Measurements from ENCODE around the gene PDE6C. TPM values are rescaled to one million over a fixed set of nuclear protein-coding genes. Genes with fewer than 3 reads are reported as not detected.

The PDE6C gene
- total RNA-seq (2014; rRNA removed; shearing (Covaris generic)), result not detected in 2 replicates

- Histone ChIP-seq H3K4me1 (no peaks in the 10 kb centered on the region), H3K36me3 (no peaks in the 10 kb centered on the region), H3K4me3 (no peak within 1 kb of the TSS), H3K27me3 (no peaks in the 10 kb centered on the region), H3K27ac (no peak within 1 kb of the TSS), H3K9me3 (replicated peaks) (no peaks in the 10 kb centered on the region)
- DNase-seq, result no peak
These were observed at the start of gene PDE6C for GRCh38 chr10:93612311-93612710. Gene PDE6C (plus strand): TSS chr10:93612537. CDS start chr10:93612726, 189 bp downstream.

GRCh38 chr10:93565446-93565845 is 46.9 kb upstream of the PDE6C start:
- no peaks in the 10 kb centered on the region for H3K36me3 ChIP-seq
- no peak for DNase-seq
- H3K27ac ChIP-seq, result no peak overlapping the region
- H3K4me3 ChIP-seq, result no peak overlapping the region
- no peaks in the 10 kb centered on the region for H3K27me3 ChIP-seq
- no peaks in the 10 kb centered on the region for H3K4me1 ChIP-seq
- H3K9me3 ChIP-seq (replicated peaks), result no peaks in the 10 kb centered on the region

GRCh38 chr10:93566435-93567276 is 45.7 kb upstream of the PDE6C start, which contains the start of gene FFAR4:
Gene FFAR4 (plus strand): TSS chr10:93566665. CDS start chr10:93566721, 56 bp downstream.
- Histone ChIP-seq H3K27ac (no peak within 1 kb of the TSS), H3K36me3 (no peaks in the 10 kb centered on the region), H3K4me3 (no peak within 1 kb of the TSS), H3K27me3 (no peaks in the 10 kb centered on the region), H3K9me3 (replicated peaks) (no peaks in the 10 kb centered on the region), H3K4me1 (no peaks in the 10 kb centered on the region)
- DNase-seq, result no peak

GRCh38 chr10:93567277-93568104 is 44.8 kb upstream of the PDE6C start:
- H3K4me3 ChIP-seq, result no peak overlapping the region
- no peak overlapping the region for H3K27ac ChIP-seq
- H3K36me3 ChIP-seq, result no peaks in the 10 kb centered on the region
- H3K4me1 ChIP-seq, result no peaks in the 10 kb centered on the region
- H3K27me3 ChIP-seq, result no peaks in the 10 kb centered on the region
- no peaks in the 10 kb centered on the region for H3K9me3 ChIP-seq (replicated peaks)
- no peak for DNase-seq

DNA sequence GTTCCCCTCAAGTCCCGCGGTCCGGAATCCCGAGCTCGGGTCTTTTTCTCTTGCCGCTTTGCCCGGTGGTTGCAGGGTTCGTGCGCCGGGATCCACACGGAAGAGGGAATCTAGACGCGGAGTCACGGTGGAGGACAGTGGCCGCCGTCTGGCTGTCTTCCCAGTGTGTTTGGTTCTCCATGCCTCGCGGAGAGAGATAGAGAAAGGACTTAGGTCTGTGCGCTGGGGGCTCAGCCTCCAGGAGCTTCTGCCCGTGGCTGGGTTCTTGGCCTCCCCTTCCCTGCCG is 44.3 kb upstream of the PDE6C start:
- no peak for DNase-seq
- Histone ChIP-seq H3K27ac (no peak overlapping the region), H3K4me3 (no peak overlapping the region), H3K36me3 (no peaks in the 10 kb centered on the region), H3K4me1 (no peaks in the 10 kb centered on the region), H3K9me3 (replicated peaks) (no peaks in the 10 kb centered on the region), H3K27me3 (no peaks in the 10 kb centered on the region)

DNA sequence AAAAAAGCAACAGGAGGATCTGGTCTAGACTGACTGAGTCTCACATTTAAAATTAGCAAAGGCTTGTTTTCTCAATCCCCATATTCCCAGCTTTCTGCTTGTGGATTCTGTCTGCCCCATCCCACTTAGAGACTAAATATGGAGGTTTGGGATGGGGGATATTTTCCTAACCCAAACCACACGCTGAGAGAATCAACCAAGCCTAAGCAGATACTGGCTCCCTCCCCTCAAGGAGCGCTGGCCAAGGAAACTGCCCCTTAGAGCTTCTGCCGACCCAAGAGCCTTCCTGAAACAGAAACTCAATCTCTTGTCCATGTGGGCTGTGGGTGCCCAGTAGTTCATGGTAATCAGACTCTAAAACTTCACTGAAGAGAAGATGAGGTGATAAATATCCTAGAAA is 42.0 kb upstream of the PDE6C start:
- Histone ChIP-seq H3K9me3 (replicated peaks) (no peaks in the 10 kb centered on the region), H3K27ac (no peak overlapping the region), H3K4me3 (no peak overlapping the region), H3K27me3 (no peaks in the 10 kb centered on the region), H3K36me3 (no peaks in the 10 kb centered on the region), H3K4me1 (no peaks in the 10 kb centered on the region)
- DNase-seq, result no peak

GRCh38 chr10:93572606-93573005 is 39.7 kb upstream of the PDE6C start:
- Histone ChIP-seq H3K36me3 (no peaks in the 10 kb centered on the region), H3K4me3 (no peak overlapping the region), H3K4me1 (no peaks in the 10 kb centered on the region), H3K27me3 (no peaks in the 10 kb centered on the region), H3K9me3 (replicated peaks) (no peaks in the 10 kb centered on the region), H3K27ac (no peak overlapping the region)
- DNase-seq, result no peak

DNA sequence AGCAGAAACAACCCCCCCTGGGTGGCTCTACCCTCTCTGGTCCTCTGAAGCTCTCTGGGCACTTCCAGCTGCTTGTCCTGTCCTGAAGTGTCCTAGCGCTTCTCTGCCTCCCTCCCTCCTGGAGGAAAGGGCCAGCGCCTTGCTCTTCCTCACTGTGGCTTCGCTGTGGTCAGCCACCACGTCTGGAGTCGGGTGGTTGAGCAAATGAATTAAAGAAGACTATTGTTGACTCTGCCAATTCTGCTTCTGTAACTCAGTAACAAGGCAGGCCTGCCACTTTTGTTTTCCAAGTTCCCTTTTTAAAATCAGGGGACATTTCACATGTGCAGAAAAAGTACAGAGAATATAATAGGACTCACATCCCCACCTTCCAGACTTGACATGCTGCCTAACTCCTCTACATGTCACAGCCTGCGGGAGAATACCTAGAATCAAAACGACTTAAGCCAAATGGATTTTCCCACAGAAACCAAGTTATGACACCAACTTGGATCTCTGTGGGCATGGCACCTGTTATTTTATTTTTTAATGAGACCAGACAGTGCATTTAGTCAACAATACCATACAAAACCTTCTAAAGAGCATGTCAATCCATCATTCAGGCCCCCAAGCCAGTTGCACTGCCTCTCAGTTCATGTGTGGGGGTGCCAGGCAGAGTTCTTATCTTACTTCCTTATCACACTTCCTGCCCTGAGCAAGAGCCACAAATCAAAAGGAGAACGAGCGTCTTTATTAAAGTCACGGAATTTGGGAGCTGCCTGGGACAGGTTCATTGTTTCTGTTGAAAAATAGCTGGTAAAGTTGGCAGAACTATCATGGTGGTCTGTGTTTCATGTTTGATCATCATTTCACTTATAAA is 39.1 kb upstream of the PDE6C start:
- H3K27ac ChIP-seq, result no peak overlapping the region
- no peaks in the 10 kb centered on the region for H3K4me1 ChIP-seq
- H3K4me3 ChIP-seq, result no peak overlapping the region
- DNase-seq, result no peak
- no peaks in the 10 kb centered on the region for H3K9me3 ChIP-seq (replicated peaks)
- H3K36me3 ChIP-seq, result no peaks in the 10 kb centered on the region
- no peaks in the 10 kb centered on the region for H3K27me3 ChIP-seq

- no peak for DNase-seq
- Histone ChIP-seq H3K27ac (no peak overlapping the region), H3K27me3 (no peaks in the 10 kb centered on the region), H3K4me3 (no peak overlapping the region), H3K4me1 (no peaks in the 10 kb centered on the region), H3K36me3 (no peaks in the 10 kb centered on the region), H3K9me3 (replicated peaks) (no peaks in the 10 kb centered on the region)
These were observed 38.4 kb upstream of the PDE6C start for GRCh38 chr10:93573924-93574323.

DNA sequence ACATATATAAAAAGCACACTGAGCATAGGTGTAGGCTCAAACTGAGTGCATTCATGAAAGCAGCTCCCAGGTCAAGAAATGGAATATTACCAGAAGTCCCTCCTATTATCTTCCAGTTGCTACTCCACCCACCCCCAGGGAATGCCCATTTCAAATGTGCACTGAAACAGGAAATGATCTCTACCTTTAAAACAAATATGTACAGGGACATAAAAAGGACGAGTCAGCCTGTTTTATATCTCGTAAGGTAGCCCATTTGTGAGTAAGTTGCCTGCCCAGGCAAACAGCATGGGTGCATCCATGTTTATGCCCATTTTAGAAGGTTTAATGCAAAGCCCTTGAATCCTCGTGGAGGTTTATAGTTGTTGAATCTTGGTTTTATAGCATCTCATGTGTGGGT is 35.4 kb upstream of the PDE6C start:
- Histone ChIP-seq H3K4me1 (no peaks in the 10 kb centered on the region), H3K9me3 (replicated peaks) (no peaks in the 10 kb centered on the region), H3K36me3 (no peaks in the 10 kb centered on the region), H3K27ac (no peak overlapping the region), H3K4me3 (no peak overlapping the region), H3K27me3 (no peaks in the 10 kb centered on the region)
- DNase-seq, result no peak

- H3K4me1 ChIP-seq, result no peaks in the 10 kb centered on the region
- no peaks in the 10 kb centered on the region for H3K9me3 ChIP-seq (replicated peaks)
- H3K27me3 ChIP-seq, result no peaks in the 10 kb centered on the region
- H3K4me3 ChIP-seq, result no peak overlapping the region
- no peaks in the 10 kb centered on the region for H3K36me3 ChIP-seq
- no peak overlapping the region for H3K27ac ChIP-seq
- DNase-seq, result no peak
These were observed 34.8 kb upstream of the PDE6C start for GRCh38 chr10:93577565-93577964.

DNA sequence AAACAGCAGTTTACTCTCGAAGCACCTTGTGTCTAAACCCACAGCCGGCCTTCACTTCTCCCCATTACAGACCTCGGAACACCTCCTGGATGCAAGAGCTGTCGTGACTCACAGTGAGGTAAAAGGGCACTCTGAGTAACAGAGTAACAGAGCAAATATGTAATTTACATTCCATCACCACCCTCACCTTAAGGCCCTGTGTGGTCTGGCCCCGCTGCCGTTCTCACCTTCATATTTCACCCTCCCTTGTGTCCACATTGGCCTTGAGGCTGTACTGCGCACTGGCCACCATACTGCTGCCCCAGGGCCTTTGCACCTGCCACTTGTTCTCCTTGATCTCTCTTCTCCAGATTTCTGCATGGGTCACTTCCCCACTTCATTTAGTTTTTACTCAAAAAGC is 33.2 kb upstream of the PDE6C start:
- no peaks in the 10 kb centered on the region for H3K9me3 ChIP-seq (replicated peaks)
- no peak overlapping the region for H3K27ac ChIP-seq
- H3K27me3 ChIP-seq, result no peaks in the 10 kb centered on the region
- no peak for DNase-seq
- no peaks in the 10 kb centered on the region for H3K4me1 ChIP-seq
- no peaks in the 10 kb centered on the region for H3K36me3 ChIP-seq
- H3K4me3 ChIP-seq, result no peak overlapping the region

DNA sequence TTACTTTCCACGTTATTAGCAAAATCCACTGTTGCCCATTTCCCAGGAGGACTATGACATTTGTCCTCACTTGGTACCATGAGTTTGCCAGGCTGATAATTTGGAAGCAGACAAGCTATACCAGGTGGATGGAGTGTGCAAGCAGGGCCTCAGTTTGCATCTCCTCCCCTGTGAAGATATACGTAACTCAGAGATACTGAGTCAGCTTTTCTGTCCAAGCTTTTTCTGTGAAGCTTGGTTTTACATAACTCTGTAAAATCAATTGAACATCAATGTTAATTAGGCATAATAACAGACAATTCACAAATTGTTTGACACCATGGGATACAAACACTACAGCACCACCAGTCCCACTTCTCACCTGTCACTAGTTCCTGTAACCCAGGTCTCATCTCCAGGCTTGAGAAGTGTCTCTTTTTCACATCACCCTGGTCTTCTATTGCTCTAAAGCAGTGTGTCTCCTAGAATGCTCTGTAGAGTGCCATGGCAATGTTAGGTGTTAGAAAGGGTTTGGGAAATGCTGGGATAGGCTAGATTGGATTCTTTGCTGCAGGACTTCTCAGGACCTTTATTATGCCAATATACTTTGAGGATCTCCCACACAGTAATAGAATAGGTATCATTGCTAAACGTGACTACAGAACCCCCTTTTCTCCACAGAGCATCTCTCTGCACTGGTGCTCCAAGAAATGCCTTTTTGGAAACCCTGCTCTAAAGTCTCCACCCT is 32.2 kb upstream of the PDE6C start:
- Histone ChIP-seq H3K27ac (no peak overlapping the region), H3K9me3 (replicated peaks) (no peaks in the 10 kb centered on the region)
- DNase-seq, result no peak

DNA sequence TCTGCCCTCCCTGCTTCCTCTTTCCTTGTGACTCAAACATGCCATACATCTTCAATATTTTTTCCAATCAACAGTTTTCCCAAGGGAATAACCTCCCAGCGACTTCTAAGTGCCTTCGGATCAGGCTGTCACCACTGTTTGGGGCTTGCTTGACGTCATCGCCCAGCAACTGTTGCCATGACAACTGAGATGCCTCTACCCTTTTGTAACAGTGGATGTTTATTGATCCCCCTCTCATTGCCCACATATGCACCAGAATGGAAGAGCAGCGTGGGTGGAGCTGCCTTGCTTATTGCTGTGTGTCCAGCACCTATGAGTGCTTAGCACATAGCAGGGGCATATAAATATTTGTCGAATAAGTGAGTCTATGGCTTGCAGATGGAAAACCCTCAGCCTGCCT is 31.5 kb upstream of the PDE6C start:
- peak; percentile 26 to 40 for DNase-seq
- H3K27me3 ChIP-seq, result no peaks in the 10 kb centered on the region
- H3K4me1 ChIP-seq, result no peaks in the 10 kb centered on the region
- no peak overlapping the region for H3K27ac ChIP-seq
- no peaks in the 10 kb centered on the region for H3K36me3 ChIP-seq
- no peak overlapping the region for H3K4me3 ChIP-seq
- H3K9me3 ChIP-seq (replicated peaks), result no peaks in the 10 kb centered on the region

More for the DNA sequence above, 32.2 kb upstream of the PDE6C start:
- Histone ChIP-seq H3K4me1 (no peaks in the 10 kb centered on the region), H3K36me3 (no peaks in the 10 kb centered on the region), H3K4me3 (no peak overlapping the region), H3K27me3 (no peaks in the 10 kb centered on the region)

All from SJCRH30 (cell line).